ENCODE data around the gene ZBTB16.

- TF ChIP-seq CREB1 (CRISPR knock-in tag; IDR thresholded peaks at IDR 0.05; ENCODE audit: low read depth), result no peak
- TF ChIP-seq POLR2AphosphoS5 (IDR thresholded peaks at IDR 0.05; ENCODE audit: low read depth), result no peak
- no peak for TF ChIP-seq ZNF331 (CRISPR knock-in tag; IDR thresholded peaks at IDR 0.05; ENCODE audit: low read depth)
- TF ChIP-seq EZH2 (IDR thresholded peaks at IDR 0.05; ENCODE audit: low read depth, unreplicated experiment), result no peak
- no peak for TF ChIP-seq CTCF (conservative IDR thresholded peaks at IDR 0.05; ENCODE audit: low read depth in 2 of 2)
- TF ChIP-seq EZH2phosphoT487 (IDR thresholded peaks at IDR 0.05; ENCODE audit: unreplicated experiment), result no peak
- no peak for TF ChIP-seq REST (IDR thresholded peaks at IDR 0.05; ENCODE audit: unreplicated experiment)
- no peak for TF ChIP-seq JUNB (IDR thresholded peaks at IDR 0.05; ENCODE audit: unreplicated experiment)
- no peak for TF ChIP-seq ETS1 (IDR thresholded peaks at IDR 0.05)
- TF ChIP-seq STAT1 (IDR thresholded peaks at IDR 0.05; ENCODE audit: unreplicated experiment), result no peak
- no peak for TF ChIP-seq ZNF462 (CRISPR knock-in tag; IDR thresholded peaks at IDR 0.05)
- TF ChIP-seq ZNF114 (CRISPR knock-in tag; IDR thresholded peaks at IDR 0.05), result no peak
Measured at GRCh38 chr11:114260483-114260882, 201.0 kb downstream of the ZBTB16 start.

Measured in GM23338 (cell line).